HepG2 (cell line): ENCODE data around the gene TMEM185B. TPM values are rescaled to one million over a fixed set of nuclear protein-coding genes. Genes with fewer than 3 reads are reported as not detected.

Experiments used
- ARNTL ChIP-seq: sonication (generic); formaldehyde crosslinking; IDR thresholded peaks from 2 replicates; pipeline ENCODE4 v1.4.0; 2020; ENCODE audit warnings: mild to moderate bottlenecking, missing genetic modification reagents
- ATAD3A ChIP-seq: sonication (generic); formaldehyde crosslinking; IDR thresholded peaks from 2 replicates; pipeline ENCODE4 v1.4.0; 2020; ENCODE audit warnings: missing genetic modification reagents
- DDIT3 ChIP-seq: sonication (generic); formaldehyde crosslinking; IDR thresholded peaks from 2 replicates; pipeline ENCODE4 v1.4.0; 2020; ENCODE audit warnings: mild to moderate bottlenecking, missing genetic modification reagents
- DR1 ChIP-seq: sonication (generic); formaldehyde crosslinking; IDR thresholded peaks from 2 replicates; pipeline ENCODE4 v1.8.0; 2021; ENCODE audit warnings: mild to moderate bottlenecking, missing genetic modification reagents, inconsistent platforms
- GATA4 ChIP-seq: sonication (generic); IDR thresholded peaks from 2 replicates; pipeline ENCODE4 v1.6.1; 2016; ENCODE audit warnings: antibody characterized with exemption, low read depth, borderline replicate concordance
- HES4 ChIP-seq: sonication (generic); formaldehyde crosslinking; IDR thresholded peaks from 2 replicates; pipeline ENCODE4 v1.9.0; 2021; ENCODE audit warnings: mild to moderate bottlenecking, missing genetic modification reagents, borderline replicate concordance
- HNRNPLL ChIP-seq: fragments of 200-400 bp; formaldehyde crosslinking; IDR thresholded peaks from 2 replicates; pipeline ENCODE4 v1.6.1; 2017; ENCODE audit warnings: mild to moderate bottlenecking, low read depth, low read length; ENCODE audit not compliant: poor library complexity, severe bottlenecking
- KDM2A ChIP-seq: sonication (generic); formaldehyde crosslinking; IDR thresholded peaks from 2 replicates; pipeline ENCODE4 v1.4.0; 2020; ENCODE audit warnings: low read depth, missing genetic modification reagents, borderline replicate concordance
- PTBP1 ChIP-seq: fragments of 200-400 bp; formaldehyde crosslinking; IDR thresholded peaks from 2 replicates; pipeline ENCODE4 v1.6.1; 2018; ENCODE audit warnings: low read length, low read depth; ENCODE audit not compliant: poor library complexity, severe bottlenecking
- TEF ChIP-seq: sonication (generic); formaldehyde crosslinking; IDR thresholded peaks from 2 replicates; pipeline ENCODE4 v1.5.0; 2020; ENCODE audit warnings: missing genetic modification reagents
- ZBTB2 ChIP-seq: sonication (generic); formaldehyde crosslinking; IDR thresholded peaks from 2 replicates; pipeline ENCODE4 v1.8.0; 2022; ENCODE audit warnings: low read depth, missing genetic modification reagents
- ZEB1 ChIP-seq: IDR thresholded peaks from 2 replicates; pipeline ENCODE4 v1.6.1; 2012; ENCODE audit warnings: mild to moderate bottlenecking, low read depth, inconsistent platforms; ENCODE audit not compliant: insufficient replicate concordance
- ZFP37 ChIP-seq: sonication (generic); formaldehyde crosslinking; IDR thresholded peaks from 2 replicates; pipeline ENCODE4 v1.4.0; 2020; ENCODE audit warnings: missing genetic modification reagents, borderline replicate concordance
- ZNF281 ChIP-seq: sonication (generic); formaldehyde crosslinking; IDR thresholded peaks from 2 replicates; pipeline ENCODE4 v1.4.0; 2020; ENCODE audit warnings: missing genetic modification reagents, borderline replicate concordance
- ZNF510 ChIP-seq: sonication (generic); formaldehyde crosslinking; IDR thresholded peaks from 2 replicates; pipeline ENCODE4 v1.4.0; 2020; ENCODE audit warnings: low read depth, mild to moderate bottlenecking, missing genetic modification reagents
- ZNF567 ChIP-seq: sonication (generic); formaldehyde crosslinking; IDR thresholded peaks from 2 replicates; pipeline ENCODE4 v1.8.1; 2023; ENCODE audit warnings: mild to moderate bottlenecking, missing genetic modification reagents, borderline replicate concordance
- ZNF629 ChIP-seq: sonication (generic); formaldehyde crosslinking; conservative IDR thresholded peaks from 2 replicates; pipeline ENCODE4 v1.5.0; 2020; ENCODE audit warnings: missing genetic modification reagents
- polyA plus RNA-seq, 8 experiments: library from polyadenylated mRNA; depleted of rRNA in 3 of 8; stranded (reverse) in 7 of 8; unstranded in 1 of 8; fragments of >200 nt; fragmentation: Illumina TruSeq in 4 of 8; extraction: Trizol in 4 of 8; gene quantifications; 2 replicates each; pipeline versions ENCODE4 v1.2.1 to v1.2.3, GENCODE V29; 2011 to 2016; ENCODE audit warnings: low read depth in 4 of 8, missing spikeins in 1 of 8, mixed read lengths in 1 of 8; ENCODE audit not compliant: insufficient read depth in 1 of 8
- total RNA-seq, 5 experiments: library from RNA; depleted of rRNA; stranded (reverse); fragments of >200 nt; fragmentation: Illumina TruSeq; extraction: Trizol; gene quantifications; 2 replicates each; pipeline ENCODE4 v1.2.3, GENCODE V29; 2016; ENCODE audit warnings: low read depth in 1 of 5

The TMEM185B gene
- total and polyA plus RNA-seq, 2 of the 13 experiments (the other 11 are each of a cell fraction or from before 2014, with no cell fraction given): 5.6 to 7.0 TPM

GRCh38 chr2:120252225-120253020, 29.2 kb upstream of the TMEM185B start, which contains the start of gene RALB (continued):
- TF ChIP-seq KDM2A (CRISPR knock-in tag) (peak; percentile 53; the same call in 1 of the 2 replicates), DDIT3 (CRISPR knock-in tag) (no peak), ZBTB2 (no peak), ZNF567 (CRISPR knock-in tag) (0 out of 2 replicates have a peak, but pooled peaks have one; percentile 43), ZFP37 (CRISPR knock-in tag) (peak; percentile 51; the same call in 1 of the 2 replicates), PTBP1 (no peak), DR1 (CRISPR knock-in tag) (peak; percentile 69; the same call in 1 of the 2 replicates), ATAD3A (CRISPR knock-in tag) (no peak), ZEB1 (no peak), TEF (CRISPR knock-in tag) (no peak), ZNF281 (CRISPR knock-in tag) (peak; percentile 18; the same call in 1 of the 2 replicates), HES4 (CRISPR knock-in tag) (no peak), ARNTL (peak; percentile 38; the same call in 1 of the 2 replicates), HNRNPLL (peak; percentile 86), ZNF510 (CRISPR knock-in tag) (0 out of 2 replicates have a peak, but pooled peaks have one; percentile 15), ZNF629 (CRISPR knock-in tag) (0 out of 2 replicates have a peak, but pooled peaks have one; percentile 33), GATA4 (no peak)
